Measurements from ENCODE around the gene PF4V1. TPM values are rescaled to one million over a fixed set of nuclear protein-coding genes. Genes with fewer than 3 reads are reported as not detected.

The PF4V1 gene
- total and polyA plus RNA-seq, 8 donors: not detected

GRCh38 chr4:73851293-73851692, 1.8 kb upstream of the PF4V1 start:
- Histone ChIP-seq H3K27me3 (peaks cover 0 to 19% (median 0%) of the 10 kb centered on the region in 3 donors), H3K9me3 (no peaks in the 10 kb centered on the region), H3K4me3 (no peak overlapping the region), H3K27ac (no peak overlapping the region), H3K36me3 (no peaks in the 10 kb centered on the region), H3K4me1 (peaks cover 0 to 12% (median 5%) of the 10 kb centered on the region in 4 donors)
- TF ChIP-seq POLR2AphosphoS5 (IDR thresholded peaks at IDR 0.05) (no peak), POLR2A (IDR thresholded peaks at IDR 0.05) (no peak), EP300 (IDR thresholded peaks at IDR 0.05) (no peak), CTCF (IDR thresholded peaks at IDR 0.05) (no peak)
- no peak for DNase-seq
- WGBS, 5 donors: 31 to 70% (median 69%) methylated on average over 1 of the region's 1 CpG
- intact Hi-C loops (cut with DNase I; ENCODE audit: low total_unique reads): no loop called here

GRCh38 chr4:73852771-73853170, 325 bp upstream of the PF4V1 start:
- intact Hi-C loops (cut with DNase I; ENCODE audit: low total_unique reads): no loop called here
- Histone ChIP-seq H3K27me3 (peaks cover 0 to 19% (median 0%) of the 10 kb centered on the region in 3 donors), H3K4me1 (peaks cover 0 to 11% (median 5%) of the 10 kb centered on the region in 4 donors), H3K9me3 (no peaks in the 10 kb centered on the region), H3K27ac (no peak overlapping the region), H3K36me3 (no peaks in the 10 kb centered on the region), H3K4me3 (no peak overlapping the region)
- TF ChIP-seq EP300 (IDR thresholded peaks at IDR 0.05): no peak
- TF ChIP-seq CTCF (IDR thresholded peaks at IDR 0.05): no peak
- no peak for TF ChIP-seq POLR2AphosphoS5 (IDR thresholded peaks at IDR 0.05)
- TF ChIP-seq POLR2A (IDR thresholded peaks at IDR 0.05): no peak
- no peak for DNase-seq

- Histone ChIP-seq H3K4me3 (peak overlapping the region in 1 of 4 donors; percentile 28), H3K36me3 (no peaks in the 10 kb centered on the region), H3K9me3 (no peaks in the 10 kb centered on the region), H3K27me3 (peaks cover 0 to 19% (median 0%) of the 10 kb centered on the region in 3 donors), H3K27ac (no peak overlapping the region), H3K4me1 (peaks cover 0 to 11% (median 4%) of the 10 kb centered on the region in 4 donors)
- intact Hi-C loops (cut with DNase I; ENCODE audit: low total_unique reads): no loop called here
- 37 to 53% (median 48%) methylated on average over 8 of the region's 8 CpGs for WGBS, 5 donors
- no peak for TF ChIP-seq CTCF (IDR thresholded peaks at IDR 0.05)
- no peak for TF ChIP-seq POLR2AphosphoS5 (IDR thresholded peaks at IDR 0.05)
- TF ChIP-seq EP300 (IDR thresholded peaks at IDR 0.05): no peak
- TF ChIP-seq POLR2A (IDR thresholded peaks at IDR 0.05): no peak
- no peak for DNase-seq
Measured at GRCh38 chr4:73853718-73854473, 800 bp downstream of the PF4V1 start.

- Histone ChIP-seq H3K27ac (no peak overlapping the region), H3K4me3 (no peak overlapping the region), H3K4me1 (peaks cover 0 to 11% (median 4%) of the 10 kb centered on the region in 4 donors), H3K36me3 (no peaks in the 10 kb centered on the region), H3K9me3 (no peaks in the 10 kb centered on the region), H3K27me3 (peaks cover 0 to 19% (median 0%) of the 10 kb centered on the region in 3 donors)
- TF ChIP-seq POLR2A (IDR thresholded peaks at IDR 0.05) (no peak), CTCF (IDR thresholded peaks at IDR 0.05) (no peak), EP300 (IDR thresholded peaks at IDR 0.05) (no peak), POLR2AphosphoS5 (IDR thresholded peaks at IDR 0.05) (no peak)
- 60 to 75% (median 72%) methylated on average over 4 of the region's 4 CpGs for WGBS, 5 donors
- DNase-seq: no peak
- intact Hi-C loops (cut with DNase I; ENCODE audit: low total_unique reads): no loop called here
Measured at GRCh38 chr4:73855406-73855805, 2.3 kb downstream of the PF4V1 start.
